Activated T-cell treated with anti-CD3 and anti-CD28 coated beads, Interleukin-2, amount 50 U/mL, for 48 hours (primary cell): ENCODE results near the gene RAB27A.

Experiments used
- DNase-seq, 2 experiments: peaks; one replicate each; pipeline ENCODE4 v3.0.0-alpha.2; 2020

Gene RAB27A

GRCh38 chr15:55221090-55222011 is 68.3 kb downstream of the RAB27A start:
- DNase-seq, result peak; percentile 60 to 62

GRCh38 chr15:55220606-55221005 is 69.0 kb downstream of the RAB27A start:
- DNase-seq, result no peak

- DNase-seq, result no peak
These were observed 71.6 kb downstream of the RAB27A start for GRCh38 chr15:55218056-55218455.

- no peak for DNase-seq
These were observed 85.1 kb downstream of the RAB27A start for GRCh38 chr15:55204464-55204863.

GRCh38 chr15:55202206-55202605 is 87.4 kb downstream of the RAB27A start:
- DNase-seq, result no peak

DNA sequence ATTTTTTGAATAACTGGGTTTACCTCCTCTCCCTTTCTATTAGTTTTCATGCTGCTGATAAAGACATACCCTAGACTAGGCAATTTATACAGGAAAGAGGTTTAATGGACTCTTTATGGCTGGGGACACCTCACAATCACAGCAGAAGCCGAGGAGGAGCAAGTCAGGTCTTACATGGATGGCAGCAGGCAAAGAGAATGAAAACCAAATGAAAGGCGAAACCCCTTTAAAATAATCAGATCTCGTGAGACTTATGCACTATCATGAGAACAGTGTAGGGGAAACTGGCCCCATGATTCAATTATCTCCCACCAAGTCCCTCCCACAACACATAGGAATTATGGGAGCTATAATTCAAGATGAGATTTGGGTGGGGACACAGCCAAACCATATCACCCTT is 90.9 kb downstream of the RAB27A start:
- DNase-seq, result no peak

GRCh38 chr15:55197719-55198118 is 91.9 kb downstream of the RAB27A start:
- no peak for DNase-seq

GRCh38 chr15:55197362-55197705 is 92.3 kb downstream of the RAB27A start:
- no peak for DNase-seq

GRCh38 chr15:55196458-55197361 is 92.9 kb downstream of the RAB27A start, which contains the start of gene RSL24D1:
RSL24D1 (minus strand) TSS chr15:55196941; CDS start chr15:55196890, 51 bp downstream.
- DNase-seq, result peak; percentile 94 to 95

DNA sequence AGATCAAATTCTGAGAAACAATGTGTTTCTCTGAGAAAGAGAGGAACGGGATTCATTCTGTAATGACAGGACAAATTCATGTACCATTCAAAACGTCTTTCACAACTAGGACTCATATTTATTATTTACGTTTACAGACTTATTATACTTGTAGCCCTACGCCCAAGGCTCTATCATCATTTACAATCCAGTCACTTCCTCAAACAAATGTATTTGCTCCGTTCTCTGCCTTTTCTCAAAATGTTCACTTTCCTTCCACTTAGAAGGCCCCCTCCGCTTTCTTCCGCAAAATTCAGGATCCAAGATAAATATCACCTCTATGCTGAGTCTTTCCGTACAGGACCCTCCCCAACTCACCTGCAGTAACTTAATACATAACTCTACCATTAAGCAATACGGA is 93.6 kb downstream of the RAB27A start:
- DNase-seq, result no peak

GRCh38 chr15:55194256-55194655 is 95.4 kb downstream of the RAB27A start:
- DNase-seq, result no peak

DNA sequence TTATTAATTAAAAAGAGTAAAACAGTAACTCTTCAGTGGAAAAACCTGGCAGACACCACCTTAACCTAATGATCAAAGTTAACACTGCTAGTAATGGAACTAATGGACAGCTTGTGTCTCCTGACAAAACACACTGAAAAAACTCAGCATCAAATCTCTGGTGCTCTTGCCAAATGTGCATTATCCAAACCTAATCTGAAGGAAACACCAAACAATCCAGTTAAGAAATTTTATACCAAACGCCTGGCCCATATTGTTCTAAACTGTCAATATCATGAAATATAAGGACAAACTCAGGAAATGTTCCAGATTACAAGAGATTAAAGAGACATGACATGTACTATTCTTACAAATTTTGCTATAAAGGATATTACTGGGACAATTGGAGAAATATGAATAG is 103.3 kb downstream of the RAB27A start:
- DNase-seq, result no peak

DNA sequence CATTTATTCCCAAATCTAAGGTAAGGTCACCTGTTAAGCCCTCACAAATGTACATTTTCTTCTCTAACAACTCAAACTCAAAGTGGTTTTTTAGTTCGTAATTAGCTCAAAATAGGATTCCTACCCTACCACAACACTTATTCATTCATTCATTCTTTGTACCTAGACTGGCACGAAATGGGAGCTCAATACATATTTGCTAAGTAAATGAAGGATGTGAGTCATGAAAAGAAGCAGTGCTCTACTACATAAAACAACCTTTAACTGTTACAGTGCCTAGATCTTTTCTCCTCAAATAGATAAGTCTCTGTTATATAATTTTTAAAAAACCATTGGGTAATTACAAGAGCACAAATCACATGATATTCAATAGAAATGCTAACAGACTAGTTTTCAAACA is 105.9 kb downstream of the RAB27A start:
- no peak for DNase-seq

DNA sequence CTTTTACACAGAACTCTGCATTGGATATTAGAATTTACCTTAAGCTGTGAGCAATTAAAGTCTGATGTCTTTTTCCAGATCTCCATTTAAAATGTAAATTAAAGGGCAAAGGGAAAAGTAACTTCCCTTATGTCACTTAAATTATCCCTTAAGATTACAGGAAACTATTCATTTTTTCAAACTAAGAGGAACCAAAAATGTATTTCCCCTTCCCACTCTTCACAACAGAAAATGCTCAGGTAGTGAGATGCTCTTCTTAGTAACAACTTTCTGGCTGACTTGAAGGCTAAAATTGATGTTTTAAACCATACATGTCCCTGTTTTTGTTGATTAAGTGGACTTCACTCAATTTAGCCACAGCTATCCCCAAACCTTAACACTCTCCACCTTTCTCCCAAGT is 110.5 kb downstream of the RAB27A start:
- no peak for DNase-seq

GRCh38 chr15:55170361-55170760 is 119.3 kb downstream of the RAB27A start:
- DNase-seq, result no peak

DNA sequence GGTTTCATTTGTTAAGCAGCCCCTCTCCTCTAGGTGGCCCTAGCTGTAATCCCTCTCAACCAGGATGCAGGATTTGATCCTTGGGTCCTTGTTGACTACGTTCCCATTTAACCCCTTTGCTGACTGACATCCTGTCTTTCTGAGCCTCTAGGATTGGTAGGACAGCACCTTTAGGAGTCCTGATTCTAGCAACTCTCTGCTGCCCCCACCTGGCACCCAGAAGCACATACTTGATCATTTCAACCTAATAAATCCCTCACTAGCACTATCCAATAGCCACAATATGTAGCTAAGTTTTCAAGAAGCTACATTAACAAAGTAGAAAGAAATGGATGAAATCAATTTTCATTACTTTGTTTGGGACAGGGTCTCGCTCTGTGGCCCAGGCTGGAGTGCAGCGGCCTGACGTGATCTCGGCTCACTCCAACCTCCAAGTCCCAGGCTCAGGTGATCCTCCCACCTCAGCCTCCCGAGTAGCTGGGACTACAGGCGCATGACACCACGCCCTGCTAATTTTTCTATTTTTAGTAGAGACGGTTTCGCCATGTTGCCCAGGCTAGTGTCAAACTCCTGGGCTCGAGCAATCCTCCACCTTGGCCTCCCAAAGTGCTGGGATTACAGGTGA is 121.2 kb downstream of the RAB27A start:
- DNase-seq, result peak; percentile 56 to 69

DNA sequence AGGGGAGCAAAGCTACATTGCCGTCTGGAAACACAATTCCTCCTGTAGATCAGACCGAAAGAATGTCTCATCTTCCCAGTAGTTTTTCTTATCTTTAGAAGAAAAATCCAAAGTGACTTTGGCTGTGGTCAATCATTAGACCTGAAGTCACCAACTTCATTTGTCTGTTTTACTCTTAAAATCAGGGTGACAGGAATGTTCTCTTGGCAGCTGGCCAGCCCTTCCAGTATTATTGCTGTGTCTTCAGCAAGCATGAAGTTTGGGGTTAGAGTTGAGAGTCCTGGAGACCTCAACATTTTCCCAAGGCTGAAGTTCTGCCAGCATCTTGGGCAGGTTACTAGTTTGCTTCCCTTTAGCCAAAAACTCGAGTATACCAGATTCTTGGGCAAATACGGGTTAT is 125.3 kb downstream of the RAB27A start:
- DNase-seq, result no peak
